Ovary (tissue), 3 donors: Measurements from ENCODE around the gene XBP1.

ENCODE experiments used
- EP300 ChIP-seq: sonication (generic); formaldehyde crosslinking; IDR thresholded peaks from one replicate; pipeline ENCODE4 v1.6.1; 2017; ENCODE audit warnings: antibody characterized with exemption
- POLR2A ChIP-seq: fragments of 450-650 bp; IDR thresholded peaks from one replicate; pipeline ENCODE4 v1.6.1; 2017; ENCODE audit warnings: antibody characterized with exemption, mild to moderate bottlenecking, moderate library complexity
- TF ChIP-seq, protein P1 (sequence below), 3 donors: fragments of 450-650 bp in 2 of 3; fragments of 200-600 bp in 1 of 3; IDR thresholded peaks; one replicate each; pipeline versions ENCODE4 v1.5.1 to v1.8.0; 2016 to 2022; ENCODE audit warnings: antibody characterized with exemption in 3 of 3, mild to moderate bottlenecking in 1 of 3
- donor health status: DM: no; HTN: no; CAD: no.

DNA sequence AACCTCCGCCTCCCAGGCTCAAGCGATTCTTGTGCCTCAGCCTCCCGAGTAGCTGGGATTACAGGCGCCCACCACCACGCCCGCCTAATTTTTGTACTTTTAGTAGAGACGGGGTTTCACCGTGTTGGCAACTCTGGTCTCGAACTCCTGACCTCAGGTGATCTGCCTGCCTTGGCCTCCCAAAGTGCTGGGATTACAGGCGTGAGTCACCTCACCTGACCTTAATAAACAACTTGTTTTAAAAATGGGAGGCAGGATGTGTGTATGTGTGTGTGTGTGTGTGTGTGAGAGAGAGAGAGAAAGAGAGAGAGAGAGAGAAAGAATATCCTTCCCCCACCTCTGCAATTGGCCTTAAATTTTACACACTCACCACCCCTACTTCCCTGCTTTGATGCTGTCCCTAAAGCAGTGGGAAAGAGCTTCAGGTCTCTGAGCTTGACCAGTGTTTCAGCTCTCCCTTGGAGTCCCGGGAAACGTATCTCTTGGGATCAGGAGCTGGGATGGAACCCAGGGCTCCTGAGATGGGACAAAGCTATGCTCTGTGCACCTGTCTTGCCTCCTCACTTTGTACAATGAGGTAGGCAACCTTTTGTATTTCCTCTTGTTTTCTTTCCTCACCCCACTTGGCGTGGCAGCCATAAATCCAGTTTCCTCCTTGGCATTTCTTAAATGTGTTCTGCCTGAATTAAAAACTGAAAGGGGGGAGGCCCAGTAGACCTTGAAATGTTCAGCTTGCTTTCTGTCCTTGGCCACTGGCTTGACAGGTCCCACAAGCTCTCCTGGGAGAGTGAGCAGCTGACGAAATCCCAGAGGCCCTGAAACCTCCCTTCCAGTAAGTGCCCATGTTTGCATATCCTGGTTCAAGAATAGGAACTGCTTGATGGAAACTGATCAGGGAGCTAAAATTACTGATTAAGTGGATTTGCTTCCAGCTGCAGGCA is 17.8 kb upstream of the XBP1 start:
- TF ChIP-seq, protein P1, sequence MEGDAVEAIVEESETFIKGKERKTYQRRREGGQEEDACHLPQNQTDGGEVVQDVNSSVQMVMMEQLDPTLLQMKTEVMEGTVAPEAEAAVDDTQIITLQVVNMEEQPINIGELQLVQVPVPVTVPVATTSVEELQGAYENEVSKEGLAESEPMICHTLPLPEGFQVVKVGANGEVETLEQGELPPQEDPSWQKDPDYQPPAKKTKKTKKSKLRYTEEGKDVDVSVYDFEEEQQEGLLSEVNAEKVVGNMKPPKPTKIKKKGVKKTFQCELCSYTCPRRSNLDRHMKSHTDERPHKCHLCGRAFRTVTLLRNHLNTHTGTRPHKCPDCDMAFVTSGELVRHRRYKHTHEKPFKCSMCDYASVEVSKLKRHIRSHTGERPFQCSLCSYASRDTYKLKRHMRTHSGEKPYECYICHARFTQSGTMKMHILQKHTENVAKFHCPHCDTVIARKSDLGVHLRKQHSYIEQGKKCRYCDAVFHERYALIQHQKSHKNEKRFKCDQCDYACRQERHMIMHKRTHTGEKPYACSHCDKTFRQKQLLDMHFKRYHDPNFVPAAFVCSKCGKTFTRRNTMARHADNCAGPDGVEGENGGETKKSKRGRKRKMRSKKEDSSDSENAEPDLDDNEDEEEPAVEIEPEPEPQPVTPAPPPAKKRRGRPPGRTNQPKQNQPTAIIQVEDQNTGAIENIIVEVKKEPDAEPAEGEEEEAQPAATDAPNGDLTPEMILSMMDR (IDR thresholded peaks at IDR 0.05) = no peak
- TF ChIP-seq POLR2A (no peak), EP300 (no peak)
